ENCODE data around the gene SDHB. TPM values are rescaled to one million over a fixed set of nuclear protein-coding genes. Genes with fewer than 3 reads are reported as not detected.
A peak's percentile ranks its signal among the peaks of the same experiment; 100 is the strongest.

SDHB gene
- total RNA-seq (2021; ENCODE audit: unreplicated experiment) = 159 TPM
- 124 and 164 TPM in 2 replicates for polyA plus RNA-seq (2012)
- percentile 73 among the genes with signal in this experiment for Bru-seq, nascent RNA
- percentile 74 among the genes with signal in this experiment for BruChase-seq, experiment 1, labeled RNA remaining after a 6-hour chase
- percentile 64 among the genes with signal in this experiment for BruChase-seq, experiment 2, labeled RNA remaining after a 2-hour chase
- long read RNA-seq, transcript SDHB-201 (8 exons, 1,153 nt) = major isoform, 165 of 190 reads
- long read RNA-seq, partial matches to known transcripts = 18 of 190 reads
- long read RNA-seq, other reads (novel, unspliced or antisense) = 6 of 190 reads

- Histone ChIP-seq H3K4me1 (ENCODE audit: control insufficient read depth in 1 of 2, insufficient read depth in 2 of 2, low read length in 2 of 2) (peaks cover 3 to 14% of the 10 kb centered on the region in 2 experiments; a peak in 3 of 4 replicates), H2AFZ (ENCODE audit: low read depth, low read length, poor library complexity, severe bottlenecking) (no peak within 1 kb of the TSS), H3K4me2 (ENCODE audit: low read length) (peak within 1 kb of the TSS; percentile 91), H3K79me2 (ENCODE audit: insufficient read depth, low read length) (peaks cover 48% of the 10 kb centered on the region), H3K9me2 (ENCODE audit: insufficient read depth) (no peaks in the 10 kb centered on the region), H3K27me3 (ENCODE audit: insufficient read depth, low read length) (no peaks in the 10 kb centered on the region), H3K9ac (ENCODE audit: low read length) (peak within 1 kb of the TSS; percentile 83), H3K36me3 (ENCODE audit: control insufficient read depth in 1 of 2, insufficient read depth in 2 of 2, low read length in 2 of 2) (peaks cover 5 to 7% of the 10 kb centered on the region in 2 experiments; a peak in 2 of 4 replicates), H3K9me3 (ENCODE audit: control insufficient read depth in 1 of 2, insufficient read depth in 1 of 2, low read depth in 1 of 2, low read length in 2 of 2) (no peaks in the 10 kb centered on the region), H3K27ac (ENCODE audit: low read depth, low read length) (peak within 1 kb of the TSS; percentile 58), H3K4me3 (replicated peaks in 1 of 2; ENCODE audit: low read depth in 1 of 2, low read length in 2 of 2) (peak within 1 kb of the TSS; percentile 96 to 100), H4K20me1 (ENCODE audit: insufficient read depth) (no peaks in the 10 kb centered on the region)
- POLR2A ChIA-PET = no interaction called here
- TF ChIP-seq SRF (IDR thresholded peaks at IDR 0.05; ENCODE audit: low read depth) (0 out of 2 replicates have a peak, but pooled peaks have one; percentile 43), POLR2AphosphoS5 (IDR thresholded peaks at IDR 0.05; ENCODE audit: low read depth, low read length) (peak; percentile 82), YY1 (IDR thresholded peaks at IDR 0.05; ENCODE audit: extremely low read depth, insufficient replicate concordance, low read depth, low read length) (peak; percentile 96), FOSL1 (IDR thresholded peaks at IDR 0.05; ENCODE audit: low read depth) (no peak), ELF1 (IDR thresholded peaks at IDR 0.05; ENCODE audit: borderline replicate concordance, low read depth) (peak; percentile 81; the same call in 1 of the 2 replicates), SP1 (IDR thresholded peaks at IDR 0.05; ENCODE audit: low read depth) (peak; percentile 69), ZFX (IDR thresholded peaks at IDR 0.05) (no peak), MAX (IDR thresholded peaks at IDR 0.05) (peak; percentile 51; the same call in 1 of the 2 replicates), POLR2A (IDR thresholded peaks at IDR 0.05; ENCODE audit: borderline replicate concordance, extremely low read depth, insufficient read depth, insufficient read length) (peak; percentile 53), EGR1 (IDR thresholded peaks at IDR 0.05; ENCODE audit: low read depth) (peak; percentile 83)
- TF ChIP-seq, protein P1, sequence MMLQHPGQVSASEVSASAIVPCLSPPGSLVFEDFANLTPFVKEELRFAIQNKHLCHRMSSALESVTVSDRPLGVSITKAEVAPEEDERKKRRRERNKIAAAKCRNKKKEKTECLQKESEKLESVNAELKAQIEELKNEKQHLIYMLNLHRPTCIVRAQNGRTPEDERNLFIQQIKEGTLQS (IDR thresholded peaks at IDR 0.05) = no peak
- BruUV-seq (replicated peaks) = TSS peak; percentile 68
- ATAC-seq (peak; percentile 98), DNase-seq (ENCODE audit: low read depth, low spot score) (peak; percentile 97)
- CTCF ChIA-PET = no interaction called here
- intact Hi-C loops (cut with micrococcal nuclease) = loop anchor here (10.0 kb wide), 1 partner anchor 431 kb away; no protein-coding TSS in a partner anchor
- RAD21 ChIA-PET (ENCODE audit: low non-redundant PET in 1 of 2, low total read pairs in 2 of 2, uncharacterized antibody in 2 of 2, unreplicated experiment in 2 of 2) = no interaction called here
These were observed at the start of gene SDHB for GRCh38 chr1:17053685-17054410. TSS of gene SDHB (minus strand) at chr1:17054032. CDS start at chr1:17054019, 13 bp downstream.
